Neural cell (in vitro differentiated cells): ENCODE data around the gene HAO2.

Source experiments
- EZH2 ChIP-seq: fragments of 200-600, 300-800 bp; shearing (Covaris generic), sonication (generic); IDR thresholded peaks from 2 replicates; pipeline ENCODE4 v1.6.1; 2014; ENCODE audit warnings: antibody characterized with exemption, low read length, borderline replicate concordance, mild to moderate bottlenecking; ENCODE audit not compliant: insufficient read depth, poor library complexity, severe bottlenecking
- POLR2AphosphoS5 ChIP-seq: IDR thresholded peaks from 2 replicates; pipeline ENCODE4 v1.6.1; 2012
- TF ChIP-seq, protein P1 (sequence below): fragments of 450-650 bp; IDR thresholded peaks from 2 replicates; pipeline ENCODE4 v1.5.1; 2014; ENCODE audit warnings: antibody characterized with exemption, mild to moderate bottlenecking, moderate library complexity; ENCODE audit not compliant: poor library complexity, severe bottlenecking

DNA sequence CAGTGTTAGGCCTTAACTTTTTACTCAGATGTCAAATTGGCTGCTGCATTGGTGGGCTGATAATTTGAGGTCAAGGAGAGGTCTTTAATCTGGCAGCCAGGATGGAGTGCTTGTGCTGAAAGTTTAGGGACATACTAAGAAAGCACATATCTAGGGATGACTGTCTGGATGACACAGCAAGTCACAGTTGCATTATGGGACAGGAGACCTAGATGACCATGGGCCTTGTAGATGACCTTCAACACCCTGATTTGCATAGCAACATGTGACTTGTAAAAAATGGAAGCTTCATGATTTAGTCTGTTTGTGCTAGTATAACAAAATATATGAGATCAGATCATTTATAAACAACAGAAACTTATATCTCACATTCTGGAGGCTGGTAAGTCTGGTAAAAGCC lies 28.4 kb downstream of the HAO2 start:
- TF ChIP-seq, protein P1, sequence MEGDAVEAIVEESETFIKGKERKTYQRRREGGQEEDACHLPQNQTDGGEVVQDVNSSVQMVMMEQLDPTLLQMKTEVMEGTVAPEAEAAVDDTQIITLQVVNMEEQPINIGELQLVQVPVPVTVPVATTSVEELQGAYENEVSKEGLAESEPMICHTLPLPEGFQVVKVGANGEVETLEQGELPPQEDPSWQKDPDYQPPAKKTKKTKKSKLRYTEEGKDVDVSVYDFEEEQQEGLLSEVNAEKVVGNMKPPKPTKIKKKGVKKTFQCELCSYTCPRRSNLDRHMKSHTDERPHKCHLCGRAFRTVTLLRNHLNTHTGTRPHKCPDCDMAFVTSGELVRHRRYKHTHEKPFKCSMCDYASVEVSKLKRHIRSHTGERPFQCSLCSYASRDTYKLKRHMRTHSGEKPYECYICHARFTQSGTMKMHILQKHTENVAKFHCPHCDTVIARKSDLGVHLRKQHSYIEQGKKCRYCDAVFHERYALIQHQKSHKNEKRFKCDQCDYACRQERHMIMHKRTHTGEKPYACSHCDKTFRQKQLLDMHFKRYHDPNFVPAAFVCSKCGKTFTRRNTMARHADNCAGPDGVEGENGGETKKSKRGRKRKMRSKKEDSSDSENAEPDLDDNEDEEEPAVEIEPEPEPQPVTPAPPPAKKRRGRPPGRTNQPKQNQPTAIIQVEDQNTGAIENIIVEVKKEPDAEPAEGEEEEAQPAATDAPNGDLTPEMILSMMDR, result no peak
- no peak for TF ChIP-seq EZH2
- no peak for TF ChIP-seq POLR2AphosphoS5
